ENCODE measurements around the gene ATP8B3.

Gene ATP8B3

GRCh38 chr19:1811942-1812425 is at the start of gene ATP8B3:
Gene ATP8B3 (minus strand): TSS chr19:1812276. CDS start chr19:1811736, 540 bp downstream.
- Histone ChIP-seq H3K27me3 (ENCODE audit: control insufficient read depth, insufficient read depth, low read length) (peaks cover 8% of the 10 kb centered on the region), H3K9me3 (ENCODE audit: control insufficient read depth, low read depth, low read length) (no peaks in the 10 kb centered on the region), H3K36me3 (ENCODE audit: control insufficient read depth, low read depth, low read length) (peaks cover 8% of the 10 kb centered on the region), H3K27ac (ENCODE audit: low read length) (no peak within 1 kb of the TSS), H3K4me3 (ENCODE audit: low read length) (peak within 1 kb of the TSS; percentile 55), H3K9ac (ENCODE audit: low read length) (peak within 1 kb of the TSS; percentile 2), H3K4me1 (ENCODE audit: control insufficient read depth, low read depth, low read length) (no peaks in the 10 kb centered on the region)

- Histone ChIP-seq H3K27ac (ENCODE audit: low read length) (no peak overlapping the region), H3K36me3 (ENCODE audit: control insufficient read depth, low read depth, low read length) (no peaks in the 10 kb centered on the region), H3K9me3 (ENCODE audit: control insufficient read depth, low read depth, low read length) (no peaks in the 10 kb centered on the region), H3K4me1 (ENCODE audit: control insufficient read depth, low read depth, low read length) (peaks cover 31% of the 10 kb centered on the region), H3K9ac (ENCODE audit: low read length) (peak overlapping the region; percentile 52), H3K27me3 (ENCODE audit: control insufficient read depth, insufficient read depth, low read length) (peaks cover 38% of the 10 kb centered on the region), H3K4me3 (ENCODE audit: low read length) (peak overlapping the region; percentile 73)
Measured at GRCh38 chr19:1861599-1862031, 49.5 kb upstream of the ATP8B3 start.

GRCh38 chr19:1860821-1861598 is 48.9 kb upstream of the ATP8B3 start:
- peaks cover 35% of the 10 kb centered on the region for H3K4me1 ChIP-seq (ENCODE audit: control insufficient read depth, low read depth, low read length)
- no peaks in the 10 kb centered on the region for H3K9me3 ChIP-seq (ENCODE audit: control insufficient read depth, low read depth, low read length)
- peaks cover 38% of the 10 kb centered on the region for H3K27me3 ChIP-seq (ENCODE audit: control insufficient read depth, insufficient read depth, low read length)
- no peak overlapping the region for H3K9ac ChIP-seq (ENCODE audit: low read length)
- H3K27ac ChIP-seq (ENCODE audit: low read length) = no peak overlapping the region
- H3K36me3 ChIP-seq (ENCODE audit: control insufficient read depth, low read depth, low read length) = no peaks in the 10 kb centered on the region
- peak overlapping the region; percentile 73 for H3K4me3 ChIP-seq (ENCODE audit: low read length)

GRCh38 chr19:1860042-1860775 is 48.1 kb upstream of the ATP8B3 start:
- Histone ChIP-seq H3K36me3 (ENCODE audit: control insufficient read depth, low read depth, low read length) (no peaks in the 10 kb centered on the region), H3K9me3 (ENCODE audit: control insufficient read depth, low read depth, low read length) (no peaks in the 10 kb centered on the region), H3K27me3 (ENCODE audit: control insufficient read depth, insufficient read depth, low read length) (peaks cover 38% of the 10 kb centered on the region), H3K4me3 (ENCODE audit: low read length) (peak overlapping the region; percentile 73), H3K27ac (ENCODE audit: low read length) (no peak overlapping the region), H3K9ac (ENCODE audit: low read length) (peak overlapping the region; percentile 43), H3K4me1 (ENCODE audit: control insufficient read depth, low read depth, low read length) (peaks cover 41% of the 10 kb centered on the region)

- H3K27ac ChIP-seq (ENCODE audit: low read length) = no peak overlapping the region
- peak overlapping the region; percentile 28 for H3K4me3 ChIP-seq (ENCODE audit: low read length)
- peaks cover 38% of the 10 kb centered on the region for H3K27me3 ChIP-seq (ENCODE audit: control insufficient read depth, insufficient read depth, low read length)
- H3K36me3 ChIP-seq (ENCODE audit: control insufficient read depth, low read depth, low read length) = no peaks in the 10 kb centered on the region
- H3K4me1 ChIP-seq (ENCODE audit: control insufficient read depth, low read depth, low read length) = peaks cover 46% of the 10 kb centered on the region
- peak overlapping the region; percentile 43 for H3K9ac ChIP-seq (ENCODE audit: low read length)
- no peaks in the 10 kb centered on the region for H3K9me3 ChIP-seq (ENCODE audit: control insufficient read depth, low read depth, low read length)
Measured at GRCh38 chr19:1859331-1859781, 47.3 kb upstream of the ATP8B3 start.

- no peak overlapping the region for H3K4me3 ChIP-seq (ENCODE audit: low read length)
- H3K4me1 ChIP-seq (ENCODE audit: control insufficient read depth, low read depth, low read length) = peaks cover 46% of the 10 kb centered on the region
- peaks cover 38% of the 10 kb centered on the region for H3K27me3 ChIP-seq (ENCODE audit: control insufficient read depth, insufficient read depth, low read length)
- no peaks in the 10 kb centered on the region for H3K36me3 ChIP-seq (ENCODE audit: control insufficient read depth, low read depth, low read length)
- H3K9ac ChIP-seq (ENCODE audit: low read length) = no peak overlapping the region
- no peak overlapping the region for H3K27ac ChIP-seq (ENCODE audit: low read length)
- H3K9me3 ChIP-seq (ENCODE audit: control insufficient read depth, low read depth, low read length) = no peaks in the 10 kb centered on the region
Measured at GRCh38 chr19:1858412-1859081, 46.5 kb upstream of the ATP8B3 start.

- peaks cover 38% of the 10 kb centered on the region for H3K27me3 ChIP-seq (ENCODE audit: control insufficient read depth, insufficient read depth, low read length)
- H3K36me3 ChIP-seq (ENCODE audit: control insufficient read depth, low read depth, low read length) = no peaks in the 10 kb centered on the region
- no peaks in the 10 kb centered on the region for H3K9me3 ChIP-seq (ENCODE audit: control insufficient read depth, low read depth, low read length)
- H3K4me3 ChIP-seq (ENCODE audit: low read length) = peak overlapping the region; percentile 42
- H3K9ac ChIP-seq (ENCODE audit: low read length) = no peak overlapping the region
- H3K4me1 ChIP-seq (ENCODE audit: control insufficient read depth, low read depth, low read length) = peaks cover 46% of the 10 kb centered on the region
- H3K27ac ChIP-seq (ENCODE audit: low read length) = no peak overlapping the region
Measured at GRCh38 chr19:1857648-1858326, 45.7 kb upstream of the ATP8B3 start.

- no peaks in the 10 kb centered on the region for H3K36me3 ChIP-seq (ENCODE audit: control insufficient read depth, low read depth, low read length)
- H3K4me3 ChIP-seq (ENCODE audit: low read length) = peak overlapping the region; percentile 42
- H3K27me3 ChIP-seq (ENCODE audit: control insufficient read depth, insufficient read depth, low read length) = peaks cover 32% of the 10 kb centered on the region
- no peak overlapping the region for H3K9ac ChIP-seq (ENCODE audit: low read length)
- H3K9me3 ChIP-seq (ENCODE audit: control insufficient read depth, low read depth, low read length) = no peaks in the 10 kb centered on the region
- peaks cover 46% of the 10 kb centered on the region for H3K4me1 ChIP-seq (ENCODE audit: control insufficient read depth, low read depth, low read length)
- H3K27ac ChIP-seq (ENCODE audit: low read length) = no peak overlapping the region
Measured at GRCh38 chr19:1856698-1857603, 44.9 kb upstream of the ATP8B3 start.

- H3K4me1 ChIP-seq (ENCODE audit: control insufficient read depth, low read depth, low read length) = peaks cover 44% of the 10 kb centered on the region
- H3K36me3 ChIP-seq (ENCODE audit: control insufficient read depth, low read depth, low read length) = no peaks in the 10 kb centered on the region
- no peak overlapping the region for H3K9ac ChIP-seq (ENCODE audit: low read length)
- H3K27me3 ChIP-seq (ENCODE audit: control insufficient read depth, insufficient read depth, low read length) = peaks cover 26% of the 10 kb centered on the region
- no peak overlapping the region for H3K4me3 ChIP-seq (ENCODE audit: low read length)
- H3K9me3 ChIP-seq (ENCODE audit: control insufficient read depth, low read depth, low read length) = no peaks in the 10 kb centered on the region
- no peak overlapping the region for H3K27ac ChIP-seq (ENCODE audit: low read length)
Measured at GRCh38 chr19:1856345-1856697, 44.2 kb upstream of the ATP8B3 start.

GRCh38 chr19:1855828-1856255 is 43.8 kb upstream of the ATP8B3 start:
- H3K9me3 ChIP-seq (ENCODE audit: control insufficient read depth, low read depth, low read length) = no peaks in the 10 kb centered on the region
- peaks cover 40% of the 10 kb centered on the region for H3K4me1 ChIP-seq (ENCODE audit: control insufficient read depth, low read depth, low read length)
- H3K4me3 ChIP-seq (ENCODE audit: low read length) = peak overlapping the region; percentile 16
- no peaks in the 10 kb centered on the region for H3K36me3 ChIP-seq (ENCODE audit: control insufficient read depth, low read depth, low read length)
- H3K27me3 ChIP-seq (ENCODE audit: control insufficient read depth, insufficient read depth, low read length) = peaks cover 21% of the 10 kb centered on the region
- H3K9ac ChIP-seq (ENCODE audit: low read length) = no peak overlapping the region
- no peak overlapping the region for H3K27ac ChIP-seq (ENCODE audit: low read length)

Data from iPS-18a (cell line).